SK-N-SH (cell line): Measurements from ENCODE around the gene SLC36A3. TPM values are rescaled to one million over a fixed set of nuclear protein-coding genes. Genes with fewer than 3 reads are reported as not detected.

ENCODE experiments used
- CTCF ChIA-PET: fragments of 300-600, 350-600 bp; formaldehyde crosslinking; extraction: SDS; loops from one replicate; lab custom pipeline; 2021; lab: Yijun Ruan, JAX
- POLR2A ChIA-PET: fragments of 350-600 bp; sonication (Branson Sonifier 250); formaldehyde crosslinking; extraction: SDS; loops from one replicate; lab custom pipeline; 2020; ENCODE audit warnings: antibody characterized with exemption, inconsistent platforms; lab: Yijun Ruan, JAX
- DNase-seq: peaks from one replicate; pipeline ENCODE4 v3.0.0; 2012
- H2AFZ ChIP-seq: fragments of 200-600 bp; sonication (generic); 2 replicates; pipeline ENCODE4 v1.8.1; 2016; ENCODE audit warnings: antibody characterized with exemption, mild to moderate bottlenecking, low read depth
- H3F3A ChIP-seq: fragments of 200-600 bp; sonication (generic); replicated peaks from 2 replicates; pipeline ENCODE3; 2016; ENCODE audit warnings: antibody characterized with exemption, mild to moderate bottlenecking; ENCODE audit not compliant: insufficient read depth
- H3K27ac ChIP-seq, 2 experiments: fragments of 200-500 bp in 1 of 2; fragments of 200-600 bp in 1 of 2; sonication (Bioruptor generic) in 1 of 2; sonication (generic), shearing (Covaris generic) in 1 of 2; 2 replicates each; pipeline versions ENCODE4 v1.5.1 to v1.6.1; 2014 to 2016; ENCODE audit warnings: low read depth in 2 of 2, inconsistent platforms in 1 of 2, low read length in 1 of 2, mild to moderate bottlenecking in 1 of 2, mixed read lengths in 1 of 2
- H3K27me3 ChIP-seq: fragments of 200-600 bp; sonication (generic), shearing (Covaris generic); 2 replicates; pipeline ENCODE4 v1.6.1; 2016; ENCODE audit warnings: mixed run types; ENCODE audit not compliant: insufficient read depth
- H3K36me3 ChIP-seq, 2 experiments: fragments of 200-500 bp in 1 of 2; fragments of 200-600 bp in 1 of 2; sonication (Bioruptor generic) in 1 of 2; sonication (generic) in 1 of 2; replicated peaks in 1 of 2; 2 replicates each; pipeline versions ENCODE3 to v1.5.1; 2014 to 2016; ENCODE audit warnings: low read length in 1 of 2, mild to moderate bottlenecking in 1 of 2; ENCODE audit not compliant: insufficient read depth in 2 of 2, control insufficient read depth in 1 of 2
- H3K4me1 ChIP-seq, 2 experiments: fragments of 200-500 bp in 1 of 2; fragments of 200-600 bp in 1 of 2; sonication (Bioruptor generic) in 1 of 2; sonication (generic), shearing (Covaris generic) in 1 of 2; 2 replicates each; pipeline versions ENCODE4 v1.5.1 to v1.6.1; 2014 to 2016; ENCODE audit warnings: low read depth in 1 of 2, low read length in 1 of 2, mixed run types in 1 of 2; ENCODE audit not compliant: insufficient read depth in 2 of 2, control insufficient read depth in 1 of 2
- H3K4me2 ChIP-seq: fragments of 200-600 bp; sonication (generic), shearing (Covaris generic); 2 replicates; pipeline ENCODE4 v1.6.1; 2017; ENCODE audit warnings: mixed run types
- H3K4me3 ChIP-seq, 2 experiments: fragments of 200-500 bp in 1 of 2; fragments of 200-600 bp in 1 of 2; sonication (Bioruptor generic) in 1 of 2; sonication (generic), shearing (Covaris generic) in 1 of 2; 2 replicates each; pipeline versions ENCODE4 v1.5.1 to v1.8.1; 2014 to 2016; ENCODE audit warnings: low read depth in 2 of 2, inconsistent platforms in 1 of 2, low read length in 1 of 2, mild to moderate bottlenecking in 1 of 2, mixed read lengths in 1 of 2, moderate library complexity in 1 of 2
- H3K79me2 ChIP-seq: fragments of 200-600 bp; sonication (generic); 2 replicates; pipeline ENCODE4 v1.8.1; 2017; ENCODE audit warnings: mild to moderate bottlenecking; ENCODE audit not compliant: insufficient read depth
- H3K9ac ChIP-seq: fragments of 200-600 bp; sonication (generic); 2 replicates; pipeline ENCODE4 v1.6.1; 2017; ENCODE audit warnings: mixed run types
- H3K9me2 ChIP-seq: fragments of 200-600 bp; sonication (generic); 2 replicates; pipeline ENCODE4 v1.6.1; 2017; ENCODE audit warnings: mixed run types
- H3K9me3 ChIP-seq: fragments of 200-600 bp; sonication (generic); 2 replicates; pipeline ENCODE4 v1.6.1; 2017; ENCODE audit warnings: mixed run types, mild to moderate bottlenecking, moderate library complexity
- H4K20me1 ChIP-seq: fragments of 200-600 bp; sonication (generic); 2 replicates; pipeline ENCODE4 v1.6.1; 2017; ENCODE audit warnings: mild to moderate bottlenecking, mixed run types; ENCODE audit not compliant: insufficient read depth
- FOXJ3 ChIP-seq: sonication (generic); formaldehyde crosslinking; IDR thresholded peaks from 2 replicates; pipeline ENCODE4 v1.5.1; 2020; ENCODE audit warnings: mild to moderate bottlenecking, missing genetic modification reagents
- FOXM1 ChIP-seq: IDR thresholded peaks from 2 replicates; pipeline ENCODE4 v1.4.0; 2012; ENCODE audit warnings: low read depth, mild to moderate bottlenecking
- GABPA ChIP-seq: IDR thresholded peaks from 2 replicates; pipeline ENCODE4 v1.4.0; 2012; ENCODE audit warnings: low read depth, mild to moderate bottlenecking
- GATA2 ChIP-seq: sonication (generic); formaldehyde crosslinking; IDR thresholded peaks from 2 replicates; pipeline ENCODE4 v1.5.0; 2020; ENCODE audit warnings: mild to moderate bottlenecking, missing genetic modification reagents
- IRF3 ChIP-seq: fragments of 150-350 bp; IDR thresholded peaks from 2 replicates; pipeline ENCODE4 v1.6.1; 2016; ENCODE audit warnings: mild to moderate bottlenecking, low read depth, low read length
- MAX ChIP-seq: IDR thresholded peaks from 2 replicates; pipeline ENCODE4 v1.4.0; 2012; ENCODE audit warnings: low read depth
- NFIC ChIP-seq: IDR thresholded peaks from 2 replicates; pipeline ENCODE4 v1.4.0; 2012; ENCODE audit warnings: borderline replicate concordance
- POLR2AphosphoS5 ChIP-seq: IDR thresholded peaks from 2 replicates; pipeline ENCODE4 v1.6.1; 2012; ENCODE audit warnings: low read depth, low read length
- RAD21 ChIP-seq: IDR thresholded peaks from 2 replicates; pipeline ENCODE4 v1.6.1; 2012; ENCODE audit warnings: mild to moderate bottlenecking, low read length
- RFX5 ChIP-seq: IDR thresholded peaks from 2 replicates; pipeline ENCODE4 v1.6.1; 2012; ENCODE audit warnings: mild to moderate bottlenecking, improper control_type of control experiment, low read length
- RXRA ChIP-seq: IDR thresholded peaks from 2 replicates; pipeline ENCODE4 v1.4.0; 2012; ENCODE audit warnings: low read depth, mild to moderate bottlenecking, borderline replicate concordance
- SMC3 ChIP-seq: IDR thresholded peaks from 2 replicates; pipeline ENCODE4 v1.6.1; 2012; ENCODE audit warnings: low read depth, low read length, improper control_type of control experiment
- USF2 ChIP-seq: fragments of 150-350 bp; IDR thresholded peaks from 2 replicates; pipeline ENCODE4 v1.6.1; 2017; ENCODE audit warnings: antibody characterized with exemption, low read length, low read depth, borderline replicate concordance
- YY1 ChIP-seq: IDR thresholded peaks from 2 replicates; pipeline ENCODE4 v1.4.0; 2012; ENCODE audit warnings: low read depth, mild to moderate bottlenecking
- ZBTB33 ChIP-seq: IDR thresholded peaks from 2 replicates; pipeline ENCODE4 v1.4.0; 2012; ENCODE audit warnings: low read depth, borderline replicate concordance
- WGBS: methylation state at CpG from one replicate; pipeline ENCODE4 v1.1.6; 2017; ENCODE audit warnings: low lambda C conversion rate; 5-methylcytosine and 5-hydroxymethylcytosine counted together
- polyA plus RNA-seq, 3 experiments: library from polyadenylated mRNA; depleted of rRNA; stranded (reverse); fragments of >200 nt; gene quantifications; 2 replicates each; pipeline ENCODE4 v1.2.3, GENCODE V29; 2012

Gene SLC36A3
- polyA plus RNA-seq, 1 of the 3 experiments (the other 2 are of a cell fraction), result not detected

GRCh38 chr5:151270599-151270998 is 33.0 kb downstream of the SLC36A3 start:
- H4K20me1 ChIP-seq, result no peaks in the 10 kb centered on the region
- 60% methylated on average over 1 of the region's 1 CpG for WGBS
- H3K9me3 ChIP-seq, result no peaks in the 10 kb centered on the region
- no peak overlapping the region for H2AFZ ChIP-seq
- ChIA-PET CTCF (no interaction called here), POLR2A (no interaction called here)
- no peak overlapping the region for H3K4me2 ChIP-seq
- no peaks in the 10 kb centered on the region for H3K4me1 ChIP-seq
- peaks cover 0 to 9% of the 10 kb centered on the region in 2 experiments for H3K36me3 ChIP-seq
- H3K79me2 ChIP-seq, result no peaks in the 10 kb centered on the region
- no peak overlapping the region for H3K27ac ChIP-seq
- H3K4me3 ChIP-seq, result no peak overlapping the region
- H3K9me2 ChIP-seq, result no peaks in the 10 kb centered on the region
- H3K27me3 ChIP-seq, result no peaks in the 10 kb centered on the region
- H3F3A ChIP-seq, result no peaks in the 10 kb centered on the region
- DNase-seq, result no peak
- TF ChIP-seq FOXM1, result no peak
- no peak for TF ChIP-seq NFIC
- no peak for TF ChIP-seq FOXJ3 (CRISPR knock-in tag)
- no peak for TF ChIP-seq POLR2AphosphoS5
- TF ChIP-seq GATA2, result no peak
- no peak overlapping the region for H3K9ac ChIP-seq

- no peak for DNase-seq
- Histone ChIP-seq H3K36me3 (peaks cover 0 to 9% of the 10 kb centered on the region in 2 experiments), H3F3A (no peaks in the 10 kb centered on the region), H3K4me3 (no peak overlapping the region), H4K20me1 (no peaks in the 10 kb centered on the region), H3K9me2 (no peaks in the 10 kb centered on the region), H3K27me3 (no peaks in the 10 kb centered on the region), H3K9me3 (no peaks in the 10 kb centered on the region), H2AFZ (no peak overlapping the region), H3K4me1 (0 out of 4 replicates have a peak, but pooled peaks cover 0 to 4% of the 10 kb centered on the region in 2 experiments), H3K27ac (no peak overlapping the region), H3K79me2 (no peaks in the 10 kb centered on the region), H3K4me2 (no peak overlapping the region), H3K9ac (no peak overlapping the region)
- 87% methylated on average over 11 of the region's 11 CpGs for WGBS
- ChIA-PET CTCF (no interaction called here), POLR2A (no interaction called here)
- TF ChIP-seq GATA2 (no peak), RFX5 (no peak), SMC3 (no peak), GABPA (no peak), IRF3 (no peak), YY1 (no peak), MAX (no peak), RXRA (no peak), NFIC (no peak), USF2 (no peak), POLR2AphosphoS5 (no peak), ZBTB33 (no peak), FOXJ3 (CRISPR knock-in tag) (no peak), RAD21 (no peak)
Measured at GRCh38 chr5:151267491-151268260, 35.9 kb downstream of the SLC36A3 start.
